Left lung (tissue), 10 donors: ENCODE results near the gene KRT32. TPM values are rescaled to one million over a fixed set of nuclear protein-coding genes. Genes with fewer than 3 reads are reported as not detected.

Experiments
- ATAC-seq: fragments of 200-7000 bp; cut with Tn5 transposase; one replicate; pipeline ENCODE4 v1.9.1; 2020; ENCODE audit warnings: moderate library complexity
- DNase-seq, 4 donors: peaks; one replicate each; pipeline ENCODE4 v3.0.0-alpha.2; 2013 to 2020
- H3K27ac ChIP-seq, 2 donors: fragments of 200-600 bp; sonication (generic) in 1 of 2; one replicate each; pipeline versions ENCODE4 v1.5.0 to v1.8.0; 2020 to 2021
- H3K27me3 ChIP-seq, 2 donors: fragments of 200-600 bp; sonication (generic) in 1 of 2; one replicate each; pipeline versions ENCODE4 v1.5.0 to v1.8.0; 2020 to 2021
- H3K36me3 ChIP-seq, 2 donors: fragments of 200-600 bp; sonication (generic) in 1 of 2; one replicate each; pipeline versions ENCODE4 v1.5.0 to v1.8.0; 2020 to 2021
- H3K4me1 ChIP-seq, 2 donors: fragments of 200-600 bp; one replicate each; pipeline ENCODE4 v1.8.0; 2021
- H3K4me3 ChIP-seq, 2 donors: fragments of 200-600 bp; sonication (generic) in 1 of 2; one replicate each; pipeline versions ENCODE4 v1.5.0 to v1.8.0; 2020 to 2021; ENCODE audit warnings: mild to moderate bottlenecking in 1 of 2
- H3K9me3 ChIP-seq, 2 donors: fragments of 200-600 bp; sonication (generic) in 1 of 2; one replicate each; pipeline versions ENCODE4 v1.5.0 to v1.8.0; 2020 to 2021
- intact Hi-C, 2 donors: fragments of 100-400 bp; cut with DNase I; formaldehyde crosslinking; loops; one replicate each; pipeline versions ENCODE4 v1.11.2 to v1.14.2; 2022
- polyA plus RNA-seq, 6 donors: library from polyadenylated mRNA; unstranded; fragments of 120-200 nt; gene quantifications; one replicate each; pipeline ENCODE4 v1.2.1, GENCODE V29; 2013; ENCODE audit not compliant: insufficient read length in 6 of 6
- total RNA-seq, 2 donors: library from RNA; stranded (reverse); fragmentation: NEBNext Ultra II Directional; extraction: Animal tissue kit (Norgen Biotek cat#: 25700); gene quantifications; one replicate each; pipeline ENCODE4 v1.2.1, GENCODE V29; 2021
- TF ChIP-seq, protein P1 (sequence below), 2 donors: fragments of 200-600 bp; sonication (generic) in 1 of 2; IDR thresholded peaks; one replicate each; pipeline versions ENCODE4 v1.5.0 to v1.8.0; 2021; ENCODE audit warnings: antibody characterized with exemption in 2 of 2
- donor health status: DM: no; HTN: yes; CAD: no.
- donor health status: DM: no; HTN: no; CAD: no.

The KRT32 gene
- total and polyA plus RNA-seq, 8 donors, result not detected

DNA sequence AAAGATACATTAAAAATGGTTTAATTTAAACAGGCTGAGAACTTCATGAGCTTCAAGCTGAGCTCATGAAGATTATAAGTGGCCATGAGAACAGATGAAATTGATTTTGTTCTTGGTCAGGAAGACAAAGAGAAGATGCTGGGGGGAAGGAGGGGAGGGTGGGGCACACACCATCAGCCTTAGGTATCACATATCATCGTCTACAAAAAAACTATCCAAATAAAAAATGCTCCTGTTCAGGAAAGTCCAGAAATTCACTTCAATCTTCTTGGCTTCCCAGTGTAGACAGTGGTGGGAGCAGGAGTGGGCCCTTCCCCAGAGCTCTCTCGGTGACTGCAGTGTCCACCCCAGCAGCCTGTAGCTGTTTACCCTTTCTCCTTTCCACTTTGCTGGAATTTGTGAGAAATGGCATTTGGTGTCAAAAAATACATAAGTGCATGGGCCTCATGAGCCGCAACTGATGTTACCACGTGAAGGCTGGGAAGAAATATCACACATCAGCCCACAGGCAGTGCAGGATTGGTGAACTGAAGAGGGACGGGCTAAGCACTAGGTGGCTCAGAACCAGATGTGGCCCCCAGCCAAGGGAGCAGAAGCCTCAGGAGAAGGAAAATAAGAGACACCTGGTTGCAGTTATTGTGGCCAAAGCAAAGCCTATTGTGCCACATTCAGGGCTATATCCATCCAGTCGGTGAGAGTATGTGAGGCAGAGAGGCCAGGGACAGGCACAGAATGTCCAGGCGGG is 48.9 kb downstream of the KRT32 start:
- intact Hi-C loops, result no loop called here
- Histone ChIP-seq H3K4me3 (no peak overlapping the region), H3K36me3 (no peaks in the 10 kb centered on the region), H3K27ac (no peak overlapping the region), H3K4me1 (no peaks in the 10 kb centered on the region), H3K9me3 (no peaks in the 10 kb centered on the region), H3K27me3 (no peaks in the 10 kb centered on the region)
- DNase-seq (no peak), ATAC-seq (no peak)
- TF ChIP-seq, protein P1, sequence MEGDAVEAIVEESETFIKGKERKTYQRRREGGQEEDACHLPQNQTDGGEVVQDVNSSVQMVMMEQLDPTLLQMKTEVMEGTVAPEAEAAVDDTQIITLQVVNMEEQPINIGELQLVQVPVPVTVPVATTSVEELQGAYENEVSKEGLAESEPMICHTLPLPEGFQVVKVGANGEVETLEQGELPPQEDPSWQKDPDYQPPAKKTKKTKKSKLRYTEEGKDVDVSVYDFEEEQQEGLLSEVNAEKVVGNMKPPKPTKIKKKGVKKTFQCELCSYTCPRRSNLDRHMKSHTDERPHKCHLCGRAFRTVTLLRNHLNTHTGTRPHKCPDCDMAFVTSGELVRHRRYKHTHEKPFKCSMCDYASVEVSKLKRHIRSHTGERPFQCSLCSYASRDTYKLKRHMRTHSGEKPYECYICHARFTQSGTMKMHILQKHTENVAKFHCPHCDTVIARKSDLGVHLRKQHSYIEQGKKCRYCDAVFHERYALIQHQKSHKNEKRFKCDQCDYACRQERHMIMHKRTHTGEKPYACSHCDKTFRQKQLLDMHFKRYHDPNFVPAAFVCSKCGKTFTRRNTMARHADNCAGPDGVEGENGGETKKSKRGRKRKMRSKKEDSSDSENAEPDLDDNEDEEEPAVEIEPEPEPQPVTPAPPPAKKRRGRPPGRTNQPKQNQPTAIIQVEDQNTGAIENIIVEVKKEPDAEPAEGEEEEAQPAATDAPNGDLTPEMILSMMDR (IDR thresholded peaks at IDR 0.05), result no peak

GRCh38 chr17:41417576-41418015 is 49.6 kb downstream of the KRT32 start:
- no peak for ATAC-seq
- intact Hi-C loops, result no loop called here
- Histone ChIP-seq H3K36me3 (no peaks in the 10 kb centered on the region), H3K4me1 (no peaks in the 10 kb centered on the region), H3K4me3 (no peak overlapping the region), H3K9me3 (no peaks in the 10 kb centered on the region), H3K27ac (no peak overlapping the region), H3K27me3 (no peaks in the 10 kb centered on the region)
- no peak for DNase-seq
- TF ChIP-seq, protein P1 (IDR thresholded peaks at IDR 0.05), result peak; percentile 14 to 21

- no peaks in the 10 kb centered on the region for H3K27me3 ChIP-seq
- no peaks in the 10 kb centered on the region for H3K9me3 ChIP-seq
- no peaks in the 10 kb centered on the region for H3K36me3 ChIP-seq
- ATAC-seq (no peak), DNase-seq (no peak)
- intact Hi-C loops, result no loop called here
- H3K4me1 ChIP-seq, result no peaks in the 10 kb centered on the region
- TF ChIP-seq, protein P1 (IDR thresholded peaks at IDR 0.05), result no peak
- H3K27ac ChIP-seq, result no peak overlapping the region
- H3K4me3 ChIP-seq, result no peak overlapping the region
Measured at GRCh38 chr17:41417127-41417526, 50.1 kb downstream of the KRT32 start.

DNA sequence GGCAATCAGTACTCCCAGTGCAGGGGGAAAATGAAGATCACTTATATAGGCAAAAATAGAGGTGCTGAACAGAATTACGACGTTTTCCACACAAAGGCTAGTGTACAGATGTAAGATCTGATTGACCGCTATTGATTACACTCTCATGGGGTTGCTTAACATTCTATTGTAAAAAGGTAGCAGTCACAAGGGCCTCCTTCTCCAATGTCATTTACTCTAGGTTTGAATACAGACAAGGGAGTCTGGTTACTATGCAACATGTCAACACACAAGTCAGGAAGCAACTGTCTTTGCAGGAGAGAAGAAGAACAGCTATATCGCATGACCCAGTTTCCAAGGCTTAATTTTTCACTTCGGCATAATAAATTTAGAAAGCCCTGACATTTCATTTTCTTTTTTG is 50.7 kb downstream of the KRT32 start:
- Histone ChIP-seq H3K4me3 (no peak overlapping the region), H3K36me3 (no peaks in the 10 kb centered on the region), H3K27me3 (no peaks in the 10 kb centered on the region), H3K4me1 (no peaks in the 10 kb centered on the region), H3K9me3 (no peaks in the 10 kb centered on the region), H3K27ac (no peak overlapping the region)
- intact Hi-C loops, result no loop called here
- TF ChIP-seq, protein P1 (IDR thresholded peaks at IDR 0.05), result no peak
- no peak for DNase-seq
- ATAC-seq, result no peak

DNA sequence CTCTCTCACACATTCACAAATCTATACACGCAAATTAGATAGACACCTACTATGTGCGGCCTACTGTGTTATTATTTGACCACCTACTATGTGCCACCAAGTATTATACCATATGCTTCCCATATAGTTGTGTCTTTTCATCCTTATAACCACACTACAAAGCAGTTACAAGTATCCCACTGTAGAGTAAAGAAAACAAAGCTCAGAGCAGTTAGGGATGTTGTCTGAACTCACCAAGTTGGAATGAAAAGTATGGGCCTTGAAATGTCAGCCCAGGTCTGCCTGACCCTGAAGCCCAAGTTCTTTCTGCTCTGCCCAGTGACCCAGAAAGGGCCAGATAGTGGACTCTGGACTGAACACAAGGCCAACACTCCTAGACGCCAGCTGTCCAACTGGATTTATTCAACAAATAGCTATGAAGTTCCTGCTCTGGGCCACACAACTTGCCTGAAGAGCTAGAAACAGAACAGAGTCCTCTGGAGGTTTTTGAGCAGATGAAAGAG is 51.3 kb downstream of the KRT32 start:
- TF ChIP-seq, protein P1 (IDR thresholded peaks at IDR 0.05), result no peak
- DNase-seq (no peak), ATAC-seq (peak; percentile 43)
- H3K9me3 ChIP-seq, result no peaks in the 10 kb centered on the region
- intact Hi-C loops, result no loop called here
- no peak overlapping the region for H3K4me3 ChIP-seq
- no peaks in the 10 kb centered on the region for H3K36me3 ChIP-seq
- no peaks in the 10 kb centered on the region for H3K4me1 ChIP-seq
- no peaks in the 10 kb centered on the region for H3K27me3 ChIP-seq
- no peak overlapping the region for H3K27ac ChIP-seq
